ENCODE measurements around the gene SDR39U1. TPM values are rescaled to one million over a fixed set of nuclear protein-coding genes. Genes with fewer than 3 reads are reported as not detected.

The SDR39U1 gene
- total and polyA plus RNA-seq, 8 donors, result 10.8 to 71.2 (median 42.1) TPM

DNA sequence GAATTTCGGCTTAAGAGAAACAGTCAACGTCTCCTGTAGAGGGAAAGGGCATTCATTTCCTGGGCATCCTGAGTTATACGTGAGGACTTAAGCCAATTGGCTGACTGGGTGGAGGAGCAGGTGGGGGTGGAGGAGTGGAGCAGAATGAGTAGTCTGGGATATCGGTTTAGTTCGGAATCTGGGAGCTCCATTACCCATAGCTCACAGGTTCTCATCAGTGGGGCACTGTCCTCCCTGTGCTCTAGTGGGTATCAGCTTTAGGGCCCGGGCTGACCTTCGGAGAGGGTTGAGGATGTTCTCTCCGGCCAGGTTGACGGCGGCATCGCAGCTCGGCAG lies 704 bp downstream of the SDR39U1 start:
- Histone ChIP-seq H3K4me1 (peaks cover 23 to 57% (median 45%) of the 10 kb centered on the region in 4 donors), H3K4me3 (peak overlapping the region; percentile 50 to 70 (median 60)), H3K27me3 (no peaks in the 10 kb centered on the region), H3K27ac (peak overlapping the region; percentile 98 to 100 (median 99)), H3K9me3 (no peaks in the 10 kb centered on the region), H3K36me3 (peaks cover 27 to 44% (median 42%) of the 10 kb centered on the region in 4 donors)
- intact Hi-C loops (cut with DNase I; ENCODE audit: low total_unique reads), result no loop called here
- no peak for TF ChIP-seq POLR2AphosphoS5 (IDR thresholded peaks at IDR 0.05)
- TF ChIP-seq POLR2A (IDR thresholded peaks at IDR 0.05), result no peak
- no peak for TF ChIP-seq CTCF (IDR thresholded peaks at IDR 0.05)
- no peak for TF ChIP-seq EP300 (IDR thresholded peaks at IDR 0.05)
- no peak for DNase-seq
- WGBS, 5 donors, result 0 to 2% (median 1%) methylated on average over 12 of the region's 12 CpGs

DNA sequence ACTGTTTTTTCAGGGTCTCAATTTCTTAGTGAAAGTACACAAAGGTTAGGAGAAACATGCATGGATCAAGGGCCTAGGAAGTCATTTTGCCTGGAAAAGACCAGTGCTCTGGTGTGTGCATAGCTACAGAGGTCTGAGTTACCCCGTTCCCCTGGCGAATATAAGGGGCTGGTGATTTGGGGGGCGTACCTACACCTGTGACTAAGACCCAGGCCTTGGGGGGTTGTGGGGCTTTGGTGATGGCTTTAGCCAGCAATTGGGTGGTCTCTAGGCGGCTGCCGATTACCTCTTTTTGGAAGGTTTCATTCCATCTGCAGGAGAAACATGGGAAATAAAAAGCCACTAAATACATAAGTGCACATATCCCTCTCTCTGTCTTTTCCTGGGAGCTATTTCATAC lies 1.1 kb downstream of the SDR39U1 start:
- TF ChIP-seq EP300 (IDR thresholded peaks at IDR 0.05) (no peak), POLR2AphosphoS5 (IDR thresholded peaks at IDR 0.05) (no peak), POLR2A (IDR thresholded peaks at IDR 0.05) (no peak), CTCF (IDR thresholded peaks at IDR 0.05) (no peak)
- peaks cover 27 to 47% (median 45%) of the 10 kb centered on the region in 4 donors for H3K36me3 ChIP-seq
- no peak for DNase-seq
- peak overlapping the region; percentile 32 to 100 (median 99) for H3K27ac ChIP-seq
- no peaks in the 10 kb centered on the region for H3K9me3 ChIP-seq
- 46 to 66% (median 52%) methylated on average over 5 of the region's 5 CpGs for WGBS, 5 donors
- H3K4me3 ChIP-seq, result peak overlapping the region; percentile 50 to 70 (median 60)
- intact Hi-C loops (cut with DNase I; ENCODE audit: low total_unique reads), result no loop called here
- H3K27me3 ChIP-seq, result no peaks in the 10 kb centered on the region
- peaks cover 26 to 61% (median 48%) of the 10 kb centered on the region in 4 donors for H3K4me1 ChIP-seq

GRCh38 chr14:24440606-24441399 lies 1.8 kb downstream of the SDR39U1 start:
- Histone ChIP-seq H3K9me3 (no peaks in the 10 kb centered on the region), H3K4me3 (peak overlapping the region in 1 of 4 donors; percentile 60), H3K4me1 (peaks cover 26 to 67% (median 55%) of the 10 kb centered on the region in 4 donors), H3K27ac (peak overlapping the region in 3 of 5 donors; percentile 99 to 100 (median 99)), H3K36me3 (peaks cover 27 to 54% (median 52%) of the 10 kb centered on the region in 4 donors), H3K27me3 (no peaks in the 10 kb centered on the region)
- WGBS, 5 donors, result 76 to 84% (median 78%) methylated on average over 8 of the region's 8 CpGs
- DNase-seq, result no peak
- intact Hi-C loops (cut with DNase I; ENCODE audit: low total_unique reads), result no loop called here
- TF ChIP-seq EP300 (IDR thresholded peaks at IDR 0.05), result no peak

DNA sequence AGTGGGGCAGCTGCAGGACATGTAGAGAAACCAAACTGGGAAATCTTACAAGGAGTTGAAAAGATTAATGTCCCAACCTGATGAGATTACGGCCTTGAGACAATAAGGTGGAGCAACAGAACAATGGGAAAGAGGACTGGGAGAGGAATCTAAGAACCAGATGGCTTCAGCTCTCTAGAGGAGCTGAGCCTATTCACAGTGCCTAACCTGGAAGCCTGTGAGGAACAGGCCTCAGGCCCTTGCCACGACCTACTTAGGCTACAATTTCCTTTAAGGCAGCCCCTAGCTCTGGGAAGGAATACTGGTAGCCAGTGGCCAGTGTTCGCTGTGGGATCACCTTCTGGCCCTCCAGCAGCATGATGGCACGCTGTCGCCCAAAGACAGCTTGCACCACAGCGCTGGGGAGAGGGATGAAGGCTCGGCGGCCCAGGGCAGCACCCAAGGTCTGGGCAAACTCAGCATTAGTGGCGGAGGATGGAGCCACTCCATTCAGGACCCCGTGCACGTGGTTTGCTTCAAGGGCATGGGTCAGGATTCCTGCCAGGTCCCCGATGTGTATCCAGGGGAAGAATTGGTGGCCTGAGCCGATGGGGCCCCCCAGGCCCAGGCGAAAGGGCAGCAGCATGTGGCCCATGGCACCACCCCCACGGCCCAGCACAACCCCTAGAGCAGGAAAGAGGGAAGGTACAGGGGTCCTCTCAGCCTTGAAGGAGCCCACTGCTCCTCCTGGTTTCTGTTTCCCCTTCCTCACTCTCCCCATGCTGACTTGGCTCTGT lies 2.6 kb downstream of the SDR39U1 start:
- peaks cover 30 to 73% (median 61%) of the 10 kb centered on the region in 4 donors for H3K4me1 ChIP-seq
- TF ChIP-seq POLR2A (IDR thresholded peaks at IDR 0.05), result no peak
- peak in 1 of 3 donors; percentile 3 for TF ChIP-seq POLR2AphosphoS5 (IDR thresholded peaks at IDR 0.05)
- 61 to 74% (median 70%) methylated on average over 13 to 15 of the region's 15 CpGs for WGBS, 5 donors

GRCh38 chr14:24439257-24439656 lies 3.3 kb downstream of the SDR39U1 start:
- Histone ChIP-seq H3K27me3 (no peaks in the 10 kb centered on the region), H3K9me3 (no peaks in the 10 kb centered on the region), H3K4me3 (no peak overlapping the region), H3K36me3 (peaks cover 27 to 70% (median 63%) of the 10 kb centered on the region in 4 donors), H3K27ac (peak overlapping the region in 2 of 5 donors; percentile 38 to 99), H3K4me1 (peaks cover 30 to 81% (median 66%) of the 10 kb centered on the region in 4 donors)
- TF ChIP-seq EP300 (IDR thresholded peaks at IDR 0.05) (no peak), POLR2A (IDR thresholded peaks at IDR 0.05) (no peak), POLR2AphosphoS5 (IDR thresholded peaks at IDR 0.05) (no peak), CTCF (IDR thresholded peaks at IDR 0.05) (no peak)
- no peak for DNase-seq
- intact Hi-C loops (cut with DNase I; ENCODE audit: low total_unique reads), result no loop called here
- 44 to 58% (median 49%) methylated on average over 1 of the region's 1 CpG for WGBS, 5 donors

More for the DNA sequence above, 2.6 kb downstream of the SDR39U1 start:
- intact Hi-C loops (cut with DNase I; ENCODE audit: low total_unique reads), result no loop called here
- Histone ChIP-seq H3K27me3 (no peaks in the 10 kb centered on the region), H3K27ac (peak overlapping the region in 4 of 5 donors; percentile 1 to 99 (median 24)), H3K36me3 (peaks cover 27 to 62% (median 57%) of the 10 kb centered on the region in 4 donors), H3K9me3 (no peaks in the 10 kb centered on the region), H3K4me3 (no peak overlapping the region)
- DNase-seq, result no peak
